ENCODE results near the gene PRAMEF5.
"Not testable (repeated sequence)": the region's sequence is repeated elsewhere in the genome, so short reads cannot be mapped to it uniquely, and the experiment has no call there.

The PRAMEF5 gene

DNA sequence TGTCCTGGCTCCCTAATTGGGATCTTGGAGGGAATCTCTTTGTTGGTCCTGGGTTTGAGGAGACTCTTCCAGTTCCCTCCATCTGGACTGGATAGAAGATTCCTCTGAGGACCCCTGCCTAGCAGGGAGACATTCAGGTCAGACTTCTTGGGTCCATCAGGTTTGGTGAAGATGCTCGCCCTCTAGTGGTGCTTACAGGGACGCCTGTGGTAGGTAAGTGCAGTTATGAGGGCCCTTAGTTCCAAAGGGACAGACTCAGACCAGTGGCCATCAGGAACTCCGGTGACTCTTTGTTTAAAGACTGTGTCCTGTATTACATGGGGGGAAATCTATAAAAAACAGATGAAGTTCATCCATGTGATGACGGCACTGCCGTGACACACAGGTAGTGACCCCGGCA is 23.0 kb downstream of the PRAMEF5 start:
- not testable (repeated sequence) for DNase-seq (ENCODE audit: low read depth in 2 of 2)

DNA sequence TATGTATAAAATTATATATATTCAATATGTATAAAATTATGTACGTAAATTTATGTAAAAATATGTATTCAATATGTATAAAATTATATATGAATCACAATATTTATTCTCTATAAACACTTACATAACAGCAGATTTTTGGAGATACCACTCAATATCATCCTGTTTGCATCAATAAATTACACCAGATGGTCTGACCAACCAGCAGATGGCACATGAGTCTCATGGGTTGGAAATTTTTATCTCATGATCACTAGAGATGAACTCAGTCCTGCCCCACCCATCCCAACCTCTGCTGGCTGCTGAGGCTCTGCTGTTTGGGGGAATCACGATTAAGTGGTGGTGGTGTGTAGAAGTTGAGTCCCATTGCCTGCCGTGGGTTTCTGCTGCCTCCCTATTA is 25.6 kb downstream of the PRAMEF5 start:
- DNase-seq (ENCODE audit: low read depth in 2 of 2): not testable (repeated sequence)

DNA sequence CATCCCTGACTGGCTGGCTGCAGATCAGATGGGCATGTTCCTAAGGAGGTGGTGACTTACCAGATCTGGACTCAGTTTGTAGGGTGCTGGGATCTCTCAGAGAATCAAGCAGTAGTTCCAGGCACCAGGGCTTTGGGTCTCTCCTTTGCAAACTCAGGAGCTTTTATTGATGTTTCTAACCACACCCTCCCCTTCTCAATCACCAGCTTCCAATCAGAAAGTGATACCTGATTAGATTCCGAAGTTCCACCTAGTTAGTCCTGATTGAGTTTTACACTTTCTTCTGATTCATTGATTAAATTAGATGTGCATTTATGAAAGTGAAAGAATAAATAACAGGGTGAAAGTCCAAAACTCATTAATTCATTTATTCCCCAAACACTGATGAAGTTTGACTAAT is 31.0 kb downstream of the PRAMEF5 start, which contains the start of gene PRAMEF8:
TSS of gene PRAMEF8 (minus strand) at position 101 of the 400 bp plus-strand sequence. CDS start 1,046 bp downstream, outside the sequence.
- not testable (repeated sequence) for DNase-seq (ENCODE audit: low read depth in 2 of 2)

DNA sequence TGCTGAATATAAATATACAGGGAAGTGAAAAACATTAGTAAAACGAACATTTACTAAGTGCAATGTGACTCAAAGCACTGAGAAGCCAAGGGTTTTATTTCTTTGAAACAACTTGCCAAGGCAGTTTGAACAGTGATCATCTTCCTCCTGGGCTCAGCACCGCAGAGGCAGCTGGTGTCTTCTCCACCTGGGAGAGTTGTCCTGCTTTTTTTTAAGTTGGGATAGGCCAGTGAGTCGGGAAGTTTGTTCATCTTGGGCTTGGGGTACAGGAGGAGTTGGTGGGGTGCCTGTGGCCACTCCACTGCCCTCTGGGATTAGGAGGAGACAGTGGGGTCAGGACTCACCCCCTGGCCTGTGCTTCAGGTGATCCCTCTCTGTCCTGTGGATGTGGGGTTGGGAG is 35.0 kb downstream of the PRAMEF5 start:
- DNase-seq (ENCODE audit: low read depth in 2 of 2): not testable (repeated sequence)

DNA sequence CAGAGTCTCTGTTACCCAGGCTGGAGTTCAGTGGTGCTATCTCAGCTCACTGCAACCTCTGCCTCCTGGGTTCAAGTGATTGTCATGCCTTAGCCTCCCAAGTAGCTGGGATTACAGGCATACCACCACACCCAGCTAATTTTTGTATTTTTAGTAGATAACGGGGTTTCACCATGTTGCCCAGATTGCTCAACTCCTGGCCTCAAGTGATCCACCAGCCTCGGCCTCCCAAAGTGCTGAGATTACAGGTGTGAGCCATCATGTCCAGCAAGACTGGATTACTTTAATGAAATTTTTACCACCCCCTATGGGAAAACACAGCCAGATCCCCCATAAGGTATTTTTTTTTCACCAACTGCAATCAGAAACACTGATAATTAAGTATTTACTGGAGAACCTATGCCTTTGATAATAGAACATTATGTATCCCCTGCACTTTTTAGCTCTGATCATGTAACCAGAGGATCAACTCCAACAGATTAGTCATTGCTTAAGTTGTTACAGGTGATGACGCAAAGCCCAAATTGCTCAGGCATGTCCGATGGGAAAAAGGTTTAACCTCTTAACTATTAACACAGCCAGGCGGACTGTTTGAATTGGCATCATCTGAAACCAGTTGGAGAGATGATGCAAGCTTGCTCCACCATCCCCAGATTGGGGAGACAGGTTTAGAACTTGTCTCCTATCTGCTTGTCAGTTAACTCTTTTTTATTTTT is 43.4 kb downstream of the PRAMEF5 start:
- not testable (repeated sequence) for DNase-seq (ENCODE audit: low read depth in 2 of 2)

DNA sequence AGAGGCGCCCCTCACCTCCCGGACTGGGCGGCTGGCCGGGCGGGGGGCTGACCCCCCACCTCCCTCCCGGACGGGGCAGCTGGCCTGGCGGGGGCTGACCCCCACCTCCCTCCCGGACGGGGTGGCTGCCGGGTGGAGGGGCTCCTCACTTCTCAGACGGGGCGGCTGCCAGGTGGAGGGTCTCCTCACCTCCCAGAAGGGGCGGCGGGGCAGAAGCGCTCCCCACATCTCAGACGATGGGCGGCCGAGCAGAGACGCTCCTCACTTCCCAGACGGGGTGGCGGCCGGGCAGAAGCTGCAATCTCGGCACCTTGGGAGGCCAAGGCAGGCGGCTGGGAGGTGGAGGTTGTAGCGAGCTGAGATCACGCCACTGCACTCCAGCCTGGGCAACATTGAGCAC is 44.7 kb downstream of the PRAMEF5 start:
- DNase-seq (ENCODE audit: low read depth in 2 of 2): not testable (repeated sequence)

DNA sequence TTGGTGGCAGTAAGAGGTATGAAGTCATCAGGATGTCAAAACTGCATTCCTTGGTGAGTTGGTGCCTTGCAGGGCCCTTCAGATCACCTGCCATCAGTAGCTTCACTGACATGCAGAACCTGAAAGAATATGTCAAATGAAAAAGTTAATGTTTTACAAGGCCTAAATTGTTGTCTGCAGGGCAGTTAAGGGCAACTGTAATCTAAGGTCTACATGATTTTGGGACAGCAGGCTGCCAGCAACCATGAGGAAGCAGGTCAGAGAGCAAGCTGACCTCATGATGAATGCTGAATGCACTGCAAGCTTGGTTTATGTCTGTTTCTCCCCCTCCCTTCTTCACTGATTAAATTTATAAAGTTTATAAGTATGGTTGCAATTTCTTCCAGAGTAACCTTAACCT is 48.2 kb downstream of the PRAMEF5 start:
- not testable (repeated sequence) for DNase-seq (ENCODE audit: low read depth in 2 of 2)

DNA sequence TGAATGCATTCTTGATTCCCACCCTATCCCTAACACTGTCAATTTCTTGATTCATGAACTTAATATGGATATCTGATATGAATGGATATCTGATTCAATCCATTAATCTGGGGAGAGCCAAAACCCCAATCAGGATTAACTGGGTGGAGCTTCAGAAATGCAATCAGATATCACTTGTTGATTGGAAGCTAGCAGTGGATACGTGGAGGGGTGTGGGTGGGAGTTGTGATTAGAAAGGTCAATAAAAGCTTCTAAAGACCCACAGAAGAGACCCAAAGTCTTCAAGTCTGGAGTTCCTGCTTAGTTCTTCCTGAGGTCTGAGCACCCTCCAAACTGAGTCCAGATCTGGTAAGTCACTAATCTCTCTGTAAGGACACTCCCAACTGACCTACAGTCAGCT is 49.2 kb downstream of the PRAMEF5 start, which contains the start of gene PRAMEF33:
TSS of gene PRAMEF33 (plus strand) at position 301 of the 400 bp plus-strand sequence. CDS start 2,416 bp downstream, outside the sequence.
- DNase-seq (ENCODE audit: low read depth in 2 of 2): not testable (repeated sequence)
